Esophagus muscularis mucosa (tissue), 4 donors: ENCODE measurements around the gene GATB. TPM values are rescaled to one million over a fixed set of nuclear protein-coding genes. Genes with fewer than 3 reads are reported as not detected.

Experiments used
- DNase-seq: peaks from one replicate; pipeline ENCODE4 v3.0.0-alpha.2; 2017; ENCODE audit errors: extremely low spot score
- H3K27ac ChIP-seq, 4 donors: fragments of 200-600 bp; sonication (generic); replicated peaks in 1 of 4; 1 replicate in 3 of 4; 2 replicates in 1 of 4; pipeline ENCODE4 v1.5.1; 2016 to 2019; ENCODE audit warnings: mild to moderate bottlenecking in 1 of 4
- H3K27me3 ChIP-seq, 4 donors: fragments of 200-600 bp; sonication (generic); one replicate each; pipeline versions ENCODE4 v1.5.1 to v1.6.0; 2016 to 2019
- H3K36me3 ChIP-seq, 4 donors: fragments of 200-600 bp; sonication (generic); one replicate each; pipeline ENCODE4 v1.5.1; 2016 to 2019
- H3K4me1 ChIP-seq, 4 donors: fragments of 200-600 bp; sonication (generic); one replicate each; pipeline ENCODE4 v1.5.1; 2016 to 2019
- H3K4me3 ChIP-seq, 4 donors: fragments of 200-600 bp; sonication (generic); 1 replicate in 2 of 4; 2 replicates in 2 of 4; pipeline ENCODE4 v1.5.1; 2016 to 2019; ENCODE audit warnings: mild to moderate bottlenecking in 4 of 4, moderate library complexity in 1 of 4
- H3K9me3 ChIP-seq, 4 donors: fragments of 200-600 bp; sonication (generic); 1 replicate in 3 of 4; 2 replicates in 1 of 4; pipeline ENCODE4 v1.5.1; 2016 to 2019
- EP300 ChIP-seq: sonication (generic); formaldehyde crosslinking; IDR thresholded peaks from one replicate; pipeline ENCODE4 v1.6.1; 2017; ENCODE audit warnings: antibody characterized with exemption
- POLR2A ChIP-seq: fragments of 450-650 bp; IDR thresholded peaks from one replicate; pipeline ENCODE4 v1.6.1; 2017; ENCODE audit warnings: antibody characterized with exemption, moderate library complexity, mild to moderate bottlenecking, low read depth
- POLR2AphosphoS5 ChIP-seq, 2 donors: sonication (generic); formaldehyde crosslinking; IDR thresholded peaks; one replicate each; pipeline ENCODE4 v1.6.1; 2017; ENCODE audit warnings: antibody characterized with exemption in 2 of 2
- WGBS: methylation state at CpG from one replicate; pipeline ENCODE4 v1.1.5; 2018; 5-methylcytosine and 5-hydroxymethylcytosine counted together
- intact Hi-C: fragments of 100-400 bp; cut with DNase I; formaldehyde crosslinking; loops from one replicate; pipeline ENCODE4 v1.15.1; 2023
- total RNA-seq, 4 donors: library from RNA; depleted of rRNA; stranded (reverse); fragments of >200 nt; gene quantifications; one replicate each; pipeline versions ENCODE4 v1.1.0 to v1.2.1, GENCODE V29; 2016
- TF ChIP-seq, protein P1 (sequence below), 3 experiments: fragments of 200-600 bp in 2 of 3; fragments of 450-650 bp in 1 of 3; sonication (generic) in 2 of 3; IDR thresholded peaks; one replicate each; pipeline ENCODE4 v1.5.1; 2017 to 2019; ENCODE audit warnings: antibody characterized with exemption in 3 of 3, mild to moderate bottlenecking in 2 of 3, moderate library complexity in 1 of 3

GATB gene
- total RNA-seq, 4 donors from 2014 or later: 12.4 to 19.9 (median 16.4) TPM

DNA sequence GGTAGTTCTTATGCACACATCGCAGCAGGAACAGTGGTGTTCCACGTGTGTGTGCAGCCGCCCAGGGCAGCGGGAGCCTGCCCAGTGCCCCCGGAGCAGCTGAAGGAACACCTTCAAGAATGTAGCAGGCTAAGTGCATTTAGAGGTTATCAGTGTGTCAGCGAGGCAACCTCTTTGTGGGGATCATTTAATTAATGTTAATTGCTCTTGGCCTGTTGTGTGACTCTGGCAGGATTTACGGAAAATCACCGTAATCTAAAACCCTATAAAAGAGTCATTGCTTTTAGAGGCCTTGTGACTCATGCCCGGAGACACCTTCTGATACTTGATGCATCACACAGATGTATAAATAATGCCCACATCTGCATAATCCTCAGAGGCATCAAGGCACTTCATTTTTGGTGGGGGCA, 47.3 kb upstream of the GATB start:
- intact Hi-C loops: loop anchor here (5.0 kb wide), 1 partner anchor 184 kb away; no protein-coding TSS in a partner anchor
- TF ChIP-seq, protein P1, sequence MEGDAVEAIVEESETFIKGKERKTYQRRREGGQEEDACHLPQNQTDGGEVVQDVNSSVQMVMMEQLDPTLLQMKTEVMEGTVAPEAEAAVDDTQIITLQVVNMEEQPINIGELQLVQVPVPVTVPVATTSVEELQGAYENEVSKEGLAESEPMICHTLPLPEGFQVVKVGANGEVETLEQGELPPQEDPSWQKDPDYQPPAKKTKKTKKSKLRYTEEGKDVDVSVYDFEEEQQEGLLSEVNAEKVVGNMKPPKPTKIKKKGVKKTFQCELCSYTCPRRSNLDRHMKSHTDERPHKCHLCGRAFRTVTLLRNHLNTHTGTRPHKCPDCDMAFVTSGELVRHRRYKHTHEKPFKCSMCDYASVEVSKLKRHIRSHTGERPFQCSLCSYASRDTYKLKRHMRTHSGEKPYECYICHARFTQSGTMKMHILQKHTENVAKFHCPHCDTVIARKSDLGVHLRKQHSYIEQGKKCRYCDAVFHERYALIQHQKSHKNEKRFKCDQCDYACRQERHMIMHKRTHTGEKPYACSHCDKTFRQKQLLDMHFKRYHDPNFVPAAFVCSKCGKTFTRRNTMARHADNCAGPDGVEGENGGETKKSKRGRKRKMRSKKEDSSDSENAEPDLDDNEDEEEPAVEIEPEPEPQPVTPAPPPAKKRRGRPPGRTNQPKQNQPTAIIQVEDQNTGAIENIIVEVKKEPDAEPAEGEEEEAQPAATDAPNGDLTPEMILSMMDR (IDR thresholded peaks at IDR 0.05): no peak
- no peak for TF ChIP-seq POLR2A
- no peak for TF ChIP-seq EP300
- TF ChIP-seq POLR2AphosphoS5 (IDR thresholded peaks at IDR 0.05): no peak
- H3K27me3 ChIP-seq: no peaks in the 10 kb centered on the region
- no peak overlapping the region for H3K4me3 ChIP-seq
- H3K9me3 ChIP-seq: no peaks in the 10 kb centered on the region
- H3K4me1 ChIP-seq: peaks cover 13 to 19% (median 17%) of the 10 kb centered on the region in 4 donors
- H3K36me3 ChIP-seq: no peaks in the 10 kb centered on the region
- WGBS: 70% methylated on average over 4 of the region's 9 CpGs
- DNase-seq: no peak
- no peak overlapping the region for H3K27ac ChIP-seq

DNA sequence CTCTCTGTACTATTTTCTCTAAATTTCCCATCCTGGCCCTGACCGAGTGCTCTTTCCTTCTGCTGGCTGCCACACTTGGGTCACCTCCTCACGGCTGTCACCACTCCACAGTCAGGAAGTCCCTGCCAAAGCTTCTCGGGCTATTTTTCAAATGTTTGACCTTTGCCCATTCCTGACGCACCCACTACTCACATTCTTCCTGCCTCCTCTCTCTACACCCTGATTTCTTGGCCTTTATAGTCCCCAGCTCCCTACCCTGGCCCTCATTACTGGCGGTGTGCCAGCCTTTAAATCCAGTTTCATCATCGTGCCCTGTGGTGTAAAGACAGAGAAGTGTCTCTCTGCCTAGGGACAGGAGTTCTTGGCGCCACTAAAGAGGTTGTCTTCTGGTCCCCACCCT, 46.4 kb upstream of the GATB start:
- H3K27ac ChIP-seq: peak overlapping the region in 3 of 4 donors; percentile 10 to 72 (median 59)
- no peak overlapping the region for H3K4me3 ChIP-seq
- peaks cover 13 to 19% (median 17%) of the 10 kb centered on the region in 4 donors for H3K4me1 ChIP-seq
- no peak for DNase-seq
- no peaks in the 10 kb centered on the region for H3K27me3 ChIP-seq
- 67% methylated on average over 7 of the region's 7 CpGs for WGBS
- H3K9me3 ChIP-seq: no peaks in the 10 kb centered on the region
- no peaks in the 10 kb centered on the region for H3K36me3 ChIP-seq
- intact Hi-C loops: loop anchor here (5.0 kb wide), 1 partner anchor 185 kb away; no protein-coding TSS in a partner anchor
- TF ChIP-seq EP300 (no peak), POLR2AphosphoS5 (IDR thresholded peaks at IDR 0.05) (no peak), POLR2A (no peak)
- TF ChIP-seq, protein P1 (IDR thresholded peaks at IDR 0.05): no peak

DNA sequence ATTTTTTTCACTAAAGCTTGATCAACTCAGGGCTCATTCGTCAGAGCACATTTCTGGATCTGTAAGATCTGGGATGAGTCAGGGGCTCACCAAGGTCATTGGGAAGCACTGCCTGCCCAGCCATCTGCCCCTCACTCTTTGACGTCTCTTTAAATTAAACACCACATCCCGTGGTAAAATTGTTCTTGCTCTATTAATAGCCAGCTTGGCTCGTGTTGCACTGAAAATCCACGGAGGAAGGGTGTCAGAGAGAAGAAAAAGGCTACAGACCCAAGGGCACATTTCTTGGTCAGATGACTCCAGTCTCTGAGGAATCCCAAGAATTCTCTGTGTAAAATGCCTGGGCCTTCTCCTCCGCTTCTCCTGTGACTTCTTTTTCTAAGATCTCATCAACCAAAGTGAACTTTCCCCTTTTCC, 45.7 kb upstream of the GATB start:
- Histone ChIP-seq H3K4me1 (peaks cover 13 to 19% (median 17%) of the 10 kb centered on the region in 4 donors), H3K36me3 (no peaks in the 10 kb centered on the region), H3K27me3 (no peaks in the 10 kb centered on the region), H3K9me3 (no peaks in the 10 kb centered on the region), H3K4me3 (no peak overlapping the region), H3K27ac (peak overlapping the region; percentile 9 to 72 (median 36))
- 27% methylated on average over 6 of the region's 6 CpGs for WGBS
- DNase-seq: no peak
- TF ChIP-seq EP300 (no peak), POLR2AphosphoS5 (IDR thresholded peaks at IDR 0.05) (peak; percentile 42 to 62), POLR2A (no peak)
- TF ChIP-seq, protein P1 (IDR thresholded peaks at IDR 0.05): no peak
- intact Hi-C loops: loop anchor here (5.0 kb wide), 1 partner anchor 186 kb away; no protein-coding TSS in a partner anchor

- TF ChIP-seq EP300 (no peak), POLR2AphosphoS5 (IDR thresholded peaks at IDR 0.05) (no peak), POLR2A (no peak)
- TF ChIP-seq, protein P1 (IDR thresholded peaks at IDR 0.05): no peak
- Histone ChIP-seq H3K4me1 (peaks cover 13 to 19% (median 17%) of the 10 kb centered on the region in 4 donors), H3K27ac (no peak overlapping the region), H3K9me3 (no peaks in the 10 kb centered on the region), H3K4me3 (no peak overlapping the region), H3K27me3 (no peaks in the 10 kb centered on the region), H3K36me3 (no peaks in the 10 kb centered on the region)
- 62% methylated on average over 1 of the region's 1 CpG for WGBS
- intact Hi-C loops: loop anchor here (5.0 kb wide), 1 partner anchor 187 kb away; no protein-coding TSS in a partner anchor
- DNase-seq: no peak
These were observed 44.0 kb upstream of the GATB start for GRCh38 chr4:151804821-151805220.
